ENCODE results near the gene AGPAT2. TPM values are rescaled to one million over a fixed set of nuclear protein-coding genes. Genes with fewer than 3 reads are reported as not detected.

Gene AGPAT2
- total RNA-seq, 2 donors from 2014 or later = 33.4 to 39.8 TPM

DNA sequence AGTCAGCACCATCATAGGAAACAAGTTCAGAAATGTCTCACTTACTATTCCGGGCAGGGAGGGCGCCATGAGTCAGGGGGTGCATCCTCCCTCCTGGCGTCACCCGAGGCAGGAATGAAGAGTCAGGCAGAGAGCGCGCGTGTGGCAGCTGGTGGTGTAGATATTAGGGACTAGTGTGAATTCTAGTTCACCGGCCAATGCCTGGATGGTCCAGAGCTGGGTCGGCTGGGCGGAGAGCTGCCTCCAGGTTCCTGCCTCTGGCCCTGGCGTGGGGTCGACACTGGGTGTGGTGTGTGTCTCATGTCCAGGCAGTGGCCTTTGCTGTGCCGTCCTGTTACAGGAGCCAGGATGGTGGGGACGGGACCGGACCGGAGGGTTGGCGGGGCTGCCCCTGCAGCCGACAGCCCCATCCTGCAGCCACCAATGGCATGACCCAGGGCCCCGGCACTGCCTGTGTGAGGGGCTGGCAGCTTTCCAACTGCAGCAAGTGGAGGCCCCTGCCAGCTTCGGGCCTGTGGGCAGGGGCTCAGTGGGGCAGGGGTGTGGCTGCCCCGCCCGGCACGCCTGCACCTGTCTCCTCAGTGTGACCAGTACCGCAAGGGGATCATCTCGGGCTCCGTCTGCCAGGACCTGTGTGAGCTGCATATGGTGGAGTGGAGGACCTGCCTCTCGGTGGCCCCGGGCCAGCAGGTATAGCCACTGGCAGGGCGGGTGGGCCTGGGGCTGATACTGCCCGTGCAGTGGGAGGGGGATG, 34.3 kb upstream of the AGPAT2 start:
- WGBS, 2 experiments (ENCODE audit: insufficient coverage in 1 of 2, insufficient read length in 1 of 2) = 93 to 96% methylated on average over 24 to 30 of the region's 30 CpGs
- Histone ChIP-seq H3K27me3 (ENCODE audit: control insufficient read depth, insufficient read depth, low read length, poor library complexity, severe bottlenecking) (no peaks in the 10 kb centered on the region), H3K9me3 (ENCODE audit: control insufficient read depth, low read length) (no peaks in the 10 kb centered on the region), H3K27ac (ENCODE audit: low read depth, low read length) (no peak overlapping the region), H3K9ac (ENCODE audit: extremely low read depth, low read length, poor library complexity, severe bottlenecking) (no peak overlapping the region), H3K36me3 (ENCODE audit: control insufficient read depth, insufficient read depth, low read length) (peaks cover 33% of the 10 kb centered on the region), H3K4me3 (ENCODE audit: low read length) (no peak overlapping the region), H3K4me1 (ENCODE audit: control insufficient read depth, insufficient read depth, low read length) (peaks cover 6% of the 10 kb centered on the region)
- Mint-ChIP-seq H3K4me1 (peaks cover 11% of the 10 kb centered on the region), H3K4me3 (no peak overlapping the region), H3K27ac (no peak overlapping the region), H3K36me3 (ENCODE audit: low read depth) (peaks cover 35% of the 10 kb centered on the region), H3K9me3 (no peaks in the 10 kb centered on the region), H3K27me3 (ENCODE audit: insufficient read depth) (no peaks in the 10 kb centered on the region)
- TF ChIP-seq, protein P1, sequence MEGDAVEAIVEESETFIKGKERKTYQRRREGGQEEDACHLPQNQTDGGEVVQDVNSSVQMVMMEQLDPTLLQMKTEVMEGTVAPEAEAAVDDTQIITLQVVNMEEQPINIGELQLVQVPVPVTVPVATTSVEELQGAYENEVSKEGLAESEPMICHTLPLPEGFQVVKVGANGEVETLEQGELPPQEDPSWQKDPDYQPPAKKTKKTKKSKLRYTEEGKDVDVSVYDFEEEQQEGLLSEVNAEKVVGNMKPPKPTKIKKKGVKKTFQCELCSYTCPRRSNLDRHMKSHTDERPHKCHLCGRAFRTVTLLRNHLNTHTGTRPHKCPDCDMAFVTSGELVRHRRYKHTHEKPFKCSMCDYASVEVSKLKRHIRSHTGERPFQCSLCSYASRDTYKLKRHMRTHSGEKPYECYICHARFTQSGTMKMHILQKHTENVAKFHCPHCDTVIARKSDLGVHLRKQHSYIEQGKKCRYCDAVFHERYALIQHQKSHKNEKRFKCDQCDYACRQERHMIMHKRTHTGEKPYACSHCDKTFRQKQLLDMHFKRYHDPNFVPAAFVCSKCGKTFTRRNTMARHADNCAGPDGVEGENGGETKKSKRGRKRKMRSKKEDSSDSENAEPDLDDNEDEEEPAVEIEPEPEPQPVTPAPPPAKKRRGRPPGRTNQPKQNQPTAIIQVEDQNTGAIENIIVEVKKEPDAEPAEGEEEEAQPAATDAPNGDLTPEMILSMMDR (conservative IDR thresholded peaks at IDR 0.05) = no peak
- DNase-seq = peak; percentile 63

DNA sequence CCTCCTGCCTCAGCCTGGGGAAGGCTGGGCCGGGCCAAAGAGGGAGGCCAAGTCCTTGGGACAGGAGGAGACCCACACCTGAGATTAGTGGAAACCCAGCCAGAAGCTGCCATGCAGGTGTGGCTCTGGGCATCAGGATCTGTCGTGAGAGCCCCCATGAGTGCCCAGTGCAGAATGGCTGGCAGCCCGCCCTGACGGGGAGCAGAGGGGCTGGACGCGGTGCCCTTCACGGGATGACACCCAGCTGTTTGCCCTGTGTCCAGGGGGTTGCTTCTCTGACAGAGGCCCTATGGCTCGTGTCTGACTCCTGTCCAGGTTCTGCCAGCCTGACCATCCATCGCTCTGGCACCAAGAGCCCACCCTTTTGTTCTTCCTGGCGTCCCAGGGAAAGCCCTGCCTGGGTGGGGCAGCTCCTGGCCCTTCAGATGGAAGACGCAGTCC, 33.7 kb upstream of the AGPAT2 start:
- Mint-ChIP-seq H3K9me3 (no peaks in the 10 kb centered on the region), H3K4me3 (no peak overlapping the region), H3K36me3 (ENCODE audit: low read depth) (peaks cover 29% of the 10 kb centered on the region), H3K4me1 (peaks cover 5% of the 10 kb centered on the region), H3K27ac (no peak overlapping the region), H3K27me3 (ENCODE audit: insufficient read depth) (no peaks in the 10 kb centered on the region)
- Histone ChIP-seq H3K9me3 (ENCODE audit: control insufficient read depth, low read length) (no peaks in the 10 kb centered on the region), H3K4me1 (ENCODE audit: control insufficient read depth, insufficient read depth, low read length) (peaks cover 2% of the 10 kb centered on the region), H3K9ac (ENCODE audit: extremely low read depth, low read length, poor library complexity, severe bottlenecking) (no peak overlapping the region), H3K4me3 (ENCODE audit: low read length) (no peak overlapping the region), H3K27me3 (ENCODE audit: control insufficient read depth, insufficient read depth, low read length, poor library complexity, severe bottlenecking) (no peaks in the 10 kb centered on the region), H3K36me3 (ENCODE audit: control insufficient read depth, insufficient read depth, low read length) (peaks cover 28% of the 10 kb centered on the region), H3K27ac (ENCODE audit: low read depth, low read length) (peak overlapping the region; percentile 73)
- peak; percentile 53 for DNase-seq
- TF ChIP-seq, protein P1 (conservative IDR thresholded peaks at IDR 0.05) = no peak
- whole genome bisulfite sequencing, 2 experiments (ENCODE audit: insufficient coverage in 1 of 2, insufficient read length in 1 of 2) = 91% methylated on average over 9 to 11 of the region's 11 CpGs

DNA sequence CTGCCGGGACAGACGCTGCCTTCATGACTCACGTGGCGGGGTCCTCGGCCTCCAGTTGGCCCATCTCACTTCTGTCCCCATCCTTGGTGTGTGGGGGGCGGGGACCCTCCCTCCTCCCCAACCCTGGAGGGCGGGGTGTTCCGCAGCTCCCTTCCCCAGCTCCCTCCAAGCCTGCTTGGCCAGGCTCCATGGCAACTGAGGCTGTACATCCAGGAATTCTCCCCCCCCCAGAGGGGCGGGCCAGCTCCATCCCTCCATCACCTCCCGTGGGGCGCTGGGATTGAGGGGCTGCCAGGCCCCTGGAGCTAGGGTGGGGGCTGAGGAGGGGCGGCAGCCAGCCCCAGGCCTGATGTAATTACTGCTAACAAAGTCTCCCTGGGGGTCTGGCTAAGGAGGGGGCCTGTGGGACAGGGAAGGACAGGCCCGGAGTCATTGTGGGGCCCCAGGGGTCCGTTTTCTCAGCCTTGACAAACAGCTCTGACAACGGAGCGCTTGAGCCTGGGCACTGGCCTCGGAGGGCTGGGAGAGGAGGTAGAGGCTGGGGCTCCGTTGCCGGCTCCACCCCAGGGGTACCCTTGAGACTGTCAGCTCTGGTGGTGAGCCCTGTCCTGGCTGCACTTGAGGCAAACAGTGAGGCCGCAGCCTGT, 33.1 kb upstream of the AGPAT2 start:
- no peaks in the 10 kb centered on the region for H3K9me3 Mint-ChIP-seq
- H3K36me3 Mint-ChIP-seq (ENCODE audit: low read depth) = peaks cover 26% of the 10 kb centered on the region
- no peak overlapping the region for H3K9ac ChIP-seq (ENCODE audit: extremely low read depth, low read length, poor library complexity, severe bottlenecking)
- H3K27ac ChIP-seq (ENCODE audit: low read depth, low read length) = peak overlapping the region; percentile 73
- TF ChIP-seq, protein P1 (conservative IDR thresholded peaks at IDR 0.05) = no peak
- peaks cover 1% of the 10 kb centered on the region for H3K4me1 Mint-ChIP-seq
- no peak overlapping the region for H3K27ac Mint-ChIP-seq
- H3K4me1 ChIP-seq (ENCODE audit: control insufficient read depth, insufficient read depth, low read length) = no peaks in the 10 kb centered on the region
- 40 to 71% methylated on average over 1 to 20 of the region's 20 CpGs for WGBS, 2 experiments (ENCODE audit: insufficient coverage in 1 of 2, insufficient read length in 1 of 2)
- H3K27me3 ChIP-seq (ENCODE audit: control insufficient read depth, insufficient read depth, low read length, poor library complexity, severe bottlenecking) = no peaks in the 10 kb centered on the region
- no peaks in the 10 kb centered on the region for H3K9me3 ChIP-seq (ENCODE audit: control insufficient read depth, low read length)
- peak; percentile 63 for DNase-seq
- no peak overlapping the region for H3K4me3 ChIP-seq (ENCODE audit: low read length)
- no peak overlapping the region for H3K4me3 Mint-ChIP-seq
- H3K27me3 Mint-ChIP-seq (ENCODE audit: insufficient read depth) = no peaks in the 10 kb centered on the region
- H3K36me3 ChIP-seq (ENCODE audit: control insufficient read depth, insufficient read depth, low read length) = peaks cover 22% of the 10 kb centered on the region

Data from endodermal cell (in vitro differentiated cells).